HepG2 (cell line): ENCODE results near the gene CMKLR1. TPM values are rescaled to one million over a fixed set of nuclear protein-coding genes. Genes with fewer than 3 reads are reported as not detected.

ENCODE experiments used
- ATAC-seq: fragments of 200-7000 bp; cut with Tn5 transposase; 3 replicates; pipeline ENCODE4 v1.9.1; 2020; ENCODE audit warnings: mild to moderate bottlenecking, moderate library complexity
- BruUV-seq: library from RNA; stranded (reverse); fragments of 400-500 nt; replicated peaks from 2 replicates; lab custom pipeline; 2021; lab: Mats Ljungman, UMichigan
- CTCF ChIA-PET: fragments of 300-600 bp; formaldehyde crosslinking; extraction: SDS; loops from one replicate; lab custom pipeline; 2021; ENCODE audit warnings: low total read pairs, inconsistent platforms, low intra/inter-chr PET ratio; lab: Yijun Ruan, JAX
- POLR2A ChIA-PET: fragments of 350-600 bp; sonication (Branson Sonifier 250); formaldehyde crosslinking; loops from one replicate; lab custom pipeline; 2020; ENCODE audit warnings: antibody characterized with exemption, inconsistent platforms; lab: Yijun Ruan, JAX
- DNase-seq: peaks from one replicate; pipeline ENCODE4 v3.0.0-alpha.2; 2015; ENCODE audit warnings: low spot score
- FAIRE-seq: peaks from 3 replicates; lab custom pipeline; 2011; peaks lifted over from hg19 to GRCh38; lab: Jason Lieb, UNC
- H2AFZ ChIP-seq: one replicate; pipeline ENCODE4 v1.6.1; 2011; ENCODE audit warnings: low read length, inconsistent platforms
- H3K27ac ChIP-seq: fragments of 300-600 bp; 3 replicates; pipeline ENCODE4 v1.8.0; 2011; ENCODE audit warnings: mixed run types, mild to moderate bottlenecking, mixed read lengths, low read length, inconsistent platforms; ENCODE audit not compliant: insufficient read depth; ENCODE audit errors: extremely low read length
- H3K27me3 ChIP-seq, 2 experiments: fragments of 200-600 bp in 1 of 2; 2 replicates in 1 of 2; 3 replicates in 1 of 2; pipeline versions ENCODE4 v1.6.0 to v1.8.0; 2011; ENCODE audit warnings: low read length in 2 of 2, mild to moderate bottlenecking in 2 of 2, moderate library complexity in 2 of 2, inconsistent platforms in 1 of 2; ENCODE audit not compliant: insufficient read depth in 2 of 2, control insufficient read depth in 1 of 2
- H3K36me3 ChIP-seq, 2 experiments: fragments of 200-600 bp in 1 of 2; replicated peaks in 1 of 2; 2 replicates in 1 of 2; 3 replicates in 1 of 2; pipeline versions ENCODE4 v1.5.1 to v1.8.0; 2011; ENCODE audit warnings: low read length in 2 of 2, inconsistent platforms in 1 of 2; ENCODE audit not compliant: insufficient read depth in 2 of 2, control insufficient read depth in 1 of 2
- H3K4me1 ChIP-seq: 2 replicates; pipeline ENCODE4 v1.5.1; 2012; ENCODE audit warnings: low read length, inconsistent platforms; ENCODE audit not compliant: insufficient read depth
- H3K4me2 ChIP-seq: 2 replicates; pipeline ENCODE4 v1.6.0; 2011; ENCODE audit warnings: low read depth, low read length, inconsistent platforms
- H3K4me3 ChIP-seq, 3 experiments: fragments of 200-600 bp in 1 of 3; sonication (generic), shearing (Covaris generic) in 1 of 3; replicated peaks in 1 of 3; 2 replicates each; pipeline ENCODE4 v1.5.1; 2011 to 2016; ENCODE audit warnings: low read length in 3 of 3, inconsistent platforms in 2 of 3, low read depth in 2 of 3, mild to moderate bottlenecking in 2 of 3, control low read depth in 1 of 3, mixed read lengths in 1 of 3; ENCODE audit not compliant: insufficient read depth in 1 of 3
- H3K79me2 ChIP-seq: one replicate; pipeline ENCODE4 v1.6.1; 2011; ENCODE audit warnings: low read length, inconsistent platforms; ENCODE audit not compliant: insufficient read depth
- H3K9ac ChIP-seq: 2 replicates; pipeline ENCODE4 v1.6.0; 2011; ENCODE audit warnings: mild to moderate bottlenecking, low read depth, low read length, inconsistent platforms; ENCODE audit not compliant: insufficient read depth
- H3K9me3 ChIP-seq: 2 replicates; pipeline ENCODE4 v1.5.1; 2012; ENCODE audit warnings: mild to moderate bottlenecking, low read length
- H4K20me1 ChIP-seq: 2 replicates; pipeline ENCODE4 v1.6.0; 2011; ENCODE audit warnings: inconsistent platforms, mild to moderate bottlenecking, low read length, moderate library complexity; ENCODE audit not compliant: insufficient read depth
- ATF4 ChIP-seq, 2 experiments: fragments of 450-650 bp in 1 of 2; sonication (generic) in 1 of 2; formaldehyde crosslinking; IDR thresholded peaks; 2 replicates each; pipeline versions ENCODE4 v1.5.0 to v1.8.0; 2020 to 2022; ENCODE audit warnings: mild to moderate bottlenecking in 1 of 2, missing genetic modification reagents in 1 of 2
- ATRX ChIP-seq: sonication (generic); formaldehyde crosslinking; IDR thresholded peaks from 2 replicates; pipeline ENCODE4 v1.4.0; 2020; ENCODE audit warnings: missing genetic modification reagents, borderline replicate concordance
- BCLAF1 ChIP-seq: fragments of 450-650 bp; IDR thresholded peaks from 2 replicates; pipeline ENCODE4 v1.6.1; 2017; ENCODE audit warnings: mild to moderate bottlenecking
- GRHL1 ChIP-seq: sonication (generic); formaldehyde crosslinking; conservative IDR thresholded peaks from 2 replicates; pipeline ENCODE4 v1.8.0; 2022; ENCODE audit warnings: missing genetic modification reagents
- KAT2B ChIP-seq: fragments of 150-350 bp; IDR thresholded peaks from 2 replicates; pipeline ENCODE4 v1.6.1; 2014; ENCODE audit warnings: low read depth, low read length, borderline replicate concordance
- KDM6A ChIP-seq: IDR thresholded peaks from 2 replicates; pipeline ENCODE4 v1.6.1; 2016; ENCODE audit warnings: low read depth
- TFDP2 ChIP-seq: sonication (generic); formaldehyde crosslinking; IDR thresholded peaks from 2 replicates; pipeline ENCODE4 v1.4.0; 2020; ENCODE audit warnings: missing genetic modification reagents
- ZBTB2 ChIP-seq: sonication (generic); formaldehyde crosslinking; IDR thresholded peaks from 2 replicates; pipeline ENCODE4 v1.8.0; 2022; ENCODE audit warnings: low read depth, missing genetic modification reagents
- ZBTB7B ChIP-seq: sonication (generic); formaldehyde crosslinking; IDR thresholded peaks from 2 replicates; pipeline ENCODE4 v1.4.0; 2020; ENCODE audit warnings: missing genetic modification reagents
- ZNF460 ChIP-seq: sonication (generic); formaldehyde crosslinking; IDR thresholded peaks from 2 replicates; pipeline ENCODE4 v1.5.1; 2020; ENCODE audit warnings: missing genetic modification reagents, mild to moderate bottlenecking, borderline replicate concordance
- WGBS: methylation state at CpG from one replicate; pipeline ENCODE4 v1.1.6; 2017; ENCODE audit warnings: low lambda C conversion rate; 5-methylcytosine and 5-hydroxymethylcytosine counted together
- in situ Hi-C: cut with HindIII; loops from 2 replicates; pipeline ENCODE4 v1.10.0; 2017; ENCODE audit warnings: low pct_unique_long_range_greater_than_20kb; ENCODE audit not compliant: extremely low pct_ligation_motif_present
- intact Hi-C: fragments of 100-400 bp; cut with micrococcal nuclease; formaldehyde crosslinking; loops from one replicate; pipeline ENCODE4 v1.10.0; 2022; ENCODE audit not compliant: unreplicated experiment
- polyA plus RNA-seq, 8 experiments: library from polyadenylated mRNA; depleted of rRNA in 3 of 8; stranded (reverse) in 7 of 8; unstranded in 1 of 8; fragments of >200 nt; fragmentation: Illumina TruSeq in 4 of 8; extraction: Trizol in 4 of 8; gene quantifications; 2 replicates each; pipeline versions ENCODE4 v1.2.1 to v1.2.3, GENCODE V29; 2011 to 2016; ENCODE audit warnings: low read depth in 4 of 8, missing spikeins in 1 of 8, mixed read lengths in 1 of 8; ENCODE audit not compliant: insufficient read depth in 1 of 8
- total RNA-seq, 5 experiments: library from RNA; depleted of rRNA; stranded (reverse); fragments of >200 nt; fragmentation: Illumina TruSeq; extraction: Trizol; gene quantifications; 2 replicates each; pipeline ENCODE4 v1.2.3, GENCODE V29; 2016; ENCODE audit warnings: low read depth in 1 of 5

CMKLR1 gene
- total and polyA plus RNA-seq, 2 of the 13 experiments (the other 11 are each of a cell fraction or from before 2014, with no cell fraction given), result not detected

GRCh38 chr12:108368089-108368488 lies 29.0 kb upstream of the CMKLR1 start:
- Histone ChIP-seq H3K4me2 (no peak overlapping the region), H2AFZ (no peak overlapping the region), H3K79me2 (no peaks in the 10 kb centered on the region), H3K9me3 (peaks cover 4% of the 10 kb centered on the region; the same call in 1 of the 2 replicates), H4K20me1 (no peaks in the 10 kb centered on the region), H3K36me3 (no peaks in the 10 kb centered on the region), H3K4me3 (no peak overlapping the region), H3K9ac (no peak overlapping the region), H3K4me1 (no peaks in the 10 kb centered on the region), H3K27me3 (peaks cover 0 to 10% of the 10 kb centered on the region in 2 experiments; a peak in 1 of 5 replicates), H3K27ac (no peak overlapping the region)
- WGBS, result 3% methylated on average over 2 of the region's 2 CpGs
- CTCF ChIA-PET, result no interaction called here
- FAIRE-seq (no peak), ATAC-seq (no peak), DNase-seq (no peak)
- no TSS peak for BruUV-seq
- intact Hi-C loops, result no loop called here
- in situ Hi-C loops, result no loop called here
- TF ChIP-seq ATRX (CRISPR knock-in tag), result no peak
- TF ChIP-seq GRHL1 (CRISPR knock-in tag), result no peak
- POLR2A ChIA-PET, result no interaction called here

GRCh38 chr12:108367436-108367835 lies 28.3 kb upstream of the CMKLR1 start:
- POLR2A ChIA-PET, result no interaction called here
- Histone ChIP-seq H3K4me1 (no peaks in the 10 kb centered on the region), H3K36me3 (no peaks in the 10 kb centered on the region), H2AFZ (no peak overlapping the region), H3K79me2 (no peaks in the 10 kb centered on the region), H3K27ac (no peak overlapping the region), H3K4me3 (no peak overlapping the region), H3K4me2 (no peak overlapping the region), H3K27me3 (peaks cover 0 to 10% of the 10 kb centered on the region in 2 experiments; a peak in 1 of 5 replicates), H4K20me1 (no peaks in the 10 kb centered on the region), H3K9me3 (no peaks in the 10 kb centered on the region), H3K9ac (no peak overlapping the region)
- DNase-seq, result no peak
- CTCF ChIA-PET, result no interaction called here
- BruUV-seq, result no TSS peak
- intact Hi-C loops, result no loop called here
- in situ Hi-C loops, result no loop called here
- 20% methylated on average over 2 of the region's 7 CpGs for WGBS
- FAIRE-seq, result no peak
- ATAC-seq, result no peak
- no peak for TF ChIP-seq KDM6A (CRISPR knock-in tag)
- no peak for TF ChIP-seq ATF4 (CRISPR knock-in tag; IDR thresholded peaks at IDR 0.05)
- TF ChIP-seq BCLAF1, result no peak
- no peak for TF ChIP-seq TFDP2
- no peak for TF ChIP-seq KAT2B
- no peak for TF ChIP-seq ZBTB2 (CRISPR knock-in tag)
- no peak for TF ChIP-seq ZNF460 (CRISPR knock-in tag)
- no peak for TF ChIP-seq ZBTB7B (CRISPR knock-in tag)
